Fibroblast of skin of left biceps (primary cell): ENCODE results near the gene MYOCD.

ENCODE experiments used
- DNase-seq, 2 experiments: peaks; one replicate each; pipeline ENCODE4 v3.0.0-alpha.2; 2013; ENCODE audit warnings: low read depth in 2 of 2

The MYOCD gene

DNA sequence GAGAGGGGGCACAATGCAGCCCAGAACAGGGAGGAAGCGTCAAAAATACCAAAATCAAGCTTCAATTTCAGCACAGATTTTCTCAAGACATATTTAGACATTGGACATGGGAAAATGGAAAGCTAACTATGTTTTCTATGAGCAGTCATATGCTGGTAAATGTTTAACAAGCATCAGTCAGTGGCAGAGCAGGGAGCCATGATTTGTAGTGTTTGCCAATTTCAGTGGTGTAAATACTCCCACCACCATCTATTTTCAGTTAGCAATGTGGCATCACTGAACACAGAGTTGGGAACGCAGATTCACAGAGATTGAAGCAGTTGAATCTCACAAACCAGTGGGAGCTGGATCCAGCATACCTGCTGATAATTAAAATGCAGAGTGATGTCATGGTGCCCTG is 24.6 kb upstream of the MYOCD start:
- DNase-seq, result no peak

DNA sequence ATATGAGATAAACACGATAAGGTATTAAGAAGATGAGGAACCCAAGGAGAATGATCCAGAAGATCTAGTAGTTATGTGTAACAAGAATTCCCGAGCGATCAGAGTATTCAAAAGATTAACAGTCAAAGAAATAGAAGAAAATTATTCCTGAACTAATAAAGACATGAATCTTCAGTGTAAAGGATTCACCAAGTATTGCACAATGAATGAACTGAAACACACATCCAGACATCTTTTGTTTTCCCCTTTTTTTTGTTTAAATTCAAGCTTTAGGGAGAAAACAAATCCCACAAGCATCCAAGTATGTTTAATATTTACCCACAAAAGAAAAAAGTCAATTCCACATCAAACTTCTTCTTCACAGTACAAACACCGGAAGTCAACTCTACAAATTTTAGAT is 23.7 kb upstream of the MYOCD start:
- DNase-seq, result no peak

DNA sequence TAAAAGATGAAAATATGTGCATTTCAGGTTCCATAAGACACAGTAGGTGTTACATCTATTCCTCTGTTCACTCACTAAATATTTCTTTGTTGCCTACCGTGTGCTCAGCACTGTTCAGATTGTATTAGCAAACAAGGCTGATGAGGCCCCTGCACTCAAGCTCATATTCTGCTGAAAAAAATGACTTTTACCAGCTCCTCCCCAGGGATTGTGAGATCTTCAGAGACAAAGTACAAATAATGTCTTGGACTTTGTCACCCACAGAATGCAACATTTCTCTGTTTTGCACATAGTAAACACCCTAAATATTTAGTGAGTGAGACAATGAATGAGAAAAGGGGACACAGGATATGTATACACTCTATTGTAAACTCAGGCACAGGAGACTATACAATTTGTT is 21.9 kb upstream of the MYOCD start:
- DNase-seq, result no peak

DNA sequence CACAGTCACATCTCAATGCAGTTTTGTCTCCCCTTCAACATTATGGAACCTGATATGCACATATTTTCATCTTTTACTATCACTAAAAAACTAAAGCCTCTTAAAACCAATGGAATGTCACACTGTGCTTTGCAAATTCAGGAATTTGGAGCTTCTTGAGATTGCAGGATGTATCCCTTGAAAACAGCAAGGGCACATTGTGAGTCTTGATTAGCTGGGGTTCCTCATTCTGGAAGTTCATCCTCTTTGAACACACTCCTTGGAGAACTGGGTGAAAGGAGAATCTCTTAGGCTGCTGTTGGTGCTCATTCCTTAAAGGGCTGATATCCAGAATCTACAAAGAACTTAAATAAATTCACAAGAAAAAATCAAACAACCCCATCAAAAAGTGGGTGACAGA is 21.1 kb upstream of the MYOCD start:
- DNase-seq, result no peak

DNA sequence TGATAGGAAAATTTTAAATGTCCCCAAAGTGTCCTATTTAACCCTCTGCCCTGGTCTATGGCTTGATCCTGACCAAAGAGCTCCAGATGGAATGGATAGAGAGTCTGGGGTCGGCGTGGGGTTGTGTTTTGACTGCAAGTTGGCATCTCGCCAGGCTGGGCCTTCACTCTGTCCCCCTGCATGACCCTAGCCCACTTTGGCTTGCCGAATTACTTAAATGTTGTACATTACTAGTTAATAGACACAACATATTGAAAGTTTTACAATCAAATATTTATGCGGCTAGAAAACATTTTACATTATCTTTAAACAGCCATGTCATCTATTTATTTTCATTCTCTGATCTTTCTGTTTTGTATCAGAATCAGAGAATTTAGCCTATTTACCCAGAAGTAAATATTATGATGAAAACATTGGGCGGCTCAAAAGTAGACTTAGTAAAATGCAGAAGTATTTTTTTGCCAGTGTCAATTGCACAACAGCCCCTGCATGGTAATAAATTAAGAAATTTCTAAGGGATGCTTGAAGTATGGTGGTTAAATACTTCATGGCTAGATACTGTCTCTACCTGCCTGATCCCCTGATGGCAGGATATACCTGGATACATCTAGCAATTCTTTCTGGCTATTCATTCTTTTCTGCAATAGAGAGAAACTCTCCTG is 18.8 kb upstream of the MYOCD start:
- DNase-seq, result no peak

DNA sequence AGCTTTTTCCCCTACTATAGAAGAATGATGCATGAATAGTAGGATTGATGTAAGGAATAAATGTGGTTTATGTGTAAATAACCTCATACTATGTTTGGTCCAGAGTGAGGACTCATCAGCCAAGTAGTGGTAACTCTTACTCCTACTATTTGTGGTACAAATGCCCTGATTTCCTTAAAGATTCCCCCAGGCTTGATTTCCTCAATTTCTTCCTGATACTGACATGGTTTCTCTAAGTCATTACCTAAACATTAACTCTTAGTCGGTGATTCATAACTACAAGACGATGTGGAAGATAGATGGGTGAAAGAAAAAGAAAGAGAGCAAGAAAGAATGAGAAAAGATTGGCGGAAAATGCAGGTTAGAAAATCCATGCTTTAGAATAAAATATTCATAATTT is 17.2 kb upstream of the MYOCD start:
- no peak for DNase-seq

DNA sequence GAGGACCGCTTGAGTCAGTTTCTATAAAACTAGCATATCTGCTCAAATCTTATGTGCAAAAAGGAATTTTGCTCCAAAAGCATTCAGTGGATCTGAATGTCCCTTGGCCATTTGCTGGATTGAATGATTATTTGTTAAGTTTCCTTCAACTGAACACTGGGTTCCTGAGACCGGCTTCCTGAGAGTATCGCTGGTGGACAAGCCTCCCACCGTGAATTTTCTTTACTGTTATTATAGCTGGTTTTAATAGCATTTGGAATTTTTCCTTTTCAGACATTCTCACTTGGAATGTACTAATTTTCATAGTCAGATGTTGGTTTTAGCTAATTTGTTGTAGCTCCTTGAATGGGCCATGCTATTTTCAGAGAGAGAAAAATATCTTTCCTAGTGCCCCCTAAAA is 9.8 kb upstream of the MYOCD start:
- DNase-seq, result no peak

DNA sequence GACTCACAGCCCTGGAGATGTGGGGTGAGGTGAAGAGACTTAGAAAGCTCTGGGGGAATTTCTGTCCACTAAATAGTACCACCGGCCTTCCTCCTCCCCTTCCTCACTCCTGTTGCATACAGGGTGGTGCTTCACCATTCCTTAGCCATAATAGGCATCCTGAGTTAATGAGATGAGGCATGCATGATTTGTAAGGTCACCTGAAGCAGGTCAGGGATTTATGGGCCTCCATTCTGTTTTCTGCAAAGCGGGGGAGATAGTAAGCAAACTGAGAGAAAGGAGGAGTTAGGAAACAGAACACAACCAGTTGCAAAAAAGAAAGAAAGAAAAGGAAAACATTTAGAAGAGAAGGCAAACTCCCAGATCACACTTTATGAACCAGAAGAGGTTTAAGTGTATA is 9.3 kb upstream of the MYOCD start:
- DNase-seq, result no peak

DNA sequence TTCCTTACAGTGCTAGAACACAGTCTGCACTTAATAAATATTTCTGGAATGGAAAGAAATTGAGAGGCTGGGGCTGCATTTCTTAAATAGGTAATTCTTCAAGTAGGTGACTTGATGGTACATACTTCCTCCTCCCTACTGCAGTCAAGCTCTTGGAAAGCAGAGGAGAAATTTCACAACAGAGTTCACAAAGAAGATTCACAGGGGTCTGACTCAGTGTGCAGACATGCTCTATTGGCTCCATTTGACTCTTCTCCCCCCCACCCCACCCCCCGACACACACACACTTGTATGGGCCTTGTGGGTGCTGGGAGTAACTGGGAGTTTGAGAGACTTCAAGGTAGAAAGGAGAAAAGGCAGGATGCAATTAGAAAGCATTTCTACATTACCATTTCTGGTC is 6.2 kb upstream of the MYOCD start:
- peak; percentile 47 to 56 for DNase-seq

DNA sequence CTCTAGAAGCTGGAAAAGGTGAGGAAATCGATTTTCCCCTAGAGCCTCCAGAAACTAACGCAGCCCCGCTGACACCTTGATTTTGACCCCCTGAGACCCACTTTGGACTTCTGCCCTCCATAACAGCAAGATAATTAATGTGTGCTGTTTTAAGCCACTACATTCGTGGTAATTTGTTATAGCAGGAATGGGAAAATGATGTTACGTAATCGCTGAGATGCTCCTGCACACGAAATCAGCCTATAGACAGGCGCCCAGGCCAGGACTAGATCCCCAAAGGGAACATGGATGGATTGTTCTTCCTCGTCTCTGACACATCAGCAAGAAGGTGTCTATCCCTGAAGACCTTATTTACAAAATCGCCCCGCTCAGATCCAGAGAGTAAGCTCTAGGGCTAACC is 1.4 kb upstream of the MYOCD start:
- DNase-seq, result no peak

DNA sequence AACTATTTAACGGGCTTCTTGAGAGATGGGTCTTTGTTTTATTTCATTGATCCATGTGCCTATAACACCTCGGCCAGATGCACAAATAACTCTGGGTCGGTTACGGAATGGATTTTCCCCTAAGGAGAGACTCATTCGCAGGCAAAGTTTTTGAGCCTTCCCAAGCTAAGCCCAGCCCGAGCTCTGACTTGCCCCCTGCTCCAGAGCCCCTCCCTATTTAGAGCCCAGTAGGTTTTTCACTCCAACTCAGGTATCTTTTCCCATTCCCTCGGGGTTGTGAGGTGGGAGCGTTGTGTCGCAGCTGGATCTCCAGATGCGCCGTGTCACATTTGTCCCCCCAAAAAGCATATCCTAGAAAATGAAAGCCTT is 812 bp upstream of the MYOCD start:
- DNase-seq, result no peak

DNA sequence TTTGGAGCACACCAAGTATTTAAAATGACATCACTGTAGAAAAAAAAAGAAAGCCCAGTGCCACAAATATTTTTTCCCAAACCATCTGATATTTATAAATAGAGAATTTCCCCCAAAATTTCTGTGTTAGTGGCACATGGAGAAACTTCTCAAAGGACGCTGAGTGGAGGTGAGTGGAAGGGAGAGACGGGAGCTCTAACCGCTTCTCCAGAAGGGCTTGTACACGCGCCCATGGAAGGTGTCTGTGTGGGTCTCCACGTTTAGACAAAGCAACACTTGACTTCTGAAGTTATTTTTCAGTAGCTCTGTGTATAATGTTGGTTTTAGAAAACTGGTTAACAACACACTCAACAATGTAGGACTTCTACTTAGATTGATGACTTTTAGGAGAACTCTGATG is 1.0 kb downstream of the MYOCD start:
- DNase-seq, result no peak

DNA sequence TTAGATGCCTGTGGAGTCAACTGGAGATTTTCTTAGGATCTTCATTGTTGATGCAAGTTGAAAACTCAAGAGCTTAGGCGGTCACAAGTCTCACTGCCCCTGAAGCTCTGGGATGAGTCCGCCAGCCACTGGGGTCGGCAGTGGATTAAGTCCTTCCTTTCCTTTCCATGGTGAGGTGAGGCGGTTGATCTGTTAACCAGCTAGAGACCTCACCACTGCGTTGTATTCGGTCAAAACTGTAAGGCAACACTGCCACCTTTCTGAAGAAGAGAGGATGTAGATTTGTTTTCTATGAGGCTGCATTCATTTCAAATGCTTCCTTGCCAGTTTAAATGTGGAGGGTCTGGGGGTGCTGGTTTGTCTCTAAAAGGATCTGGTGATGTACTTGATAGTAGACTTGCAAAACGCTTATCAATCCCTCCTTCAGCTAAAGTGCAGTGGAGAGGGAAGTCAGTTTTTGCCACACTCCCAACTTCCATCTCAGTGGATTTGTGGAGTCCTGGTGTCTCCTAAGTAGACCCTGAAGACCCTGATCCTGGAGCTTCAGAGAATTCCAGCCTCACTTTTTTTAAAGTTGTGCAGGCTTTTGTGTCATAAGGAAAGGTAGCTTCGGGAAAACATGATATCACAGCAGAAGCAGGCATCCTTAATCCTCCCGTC is 1.7 kb downstream of the MYOCD start:
- DNase-seq, result peak; percentile 38 to 40

DNA sequence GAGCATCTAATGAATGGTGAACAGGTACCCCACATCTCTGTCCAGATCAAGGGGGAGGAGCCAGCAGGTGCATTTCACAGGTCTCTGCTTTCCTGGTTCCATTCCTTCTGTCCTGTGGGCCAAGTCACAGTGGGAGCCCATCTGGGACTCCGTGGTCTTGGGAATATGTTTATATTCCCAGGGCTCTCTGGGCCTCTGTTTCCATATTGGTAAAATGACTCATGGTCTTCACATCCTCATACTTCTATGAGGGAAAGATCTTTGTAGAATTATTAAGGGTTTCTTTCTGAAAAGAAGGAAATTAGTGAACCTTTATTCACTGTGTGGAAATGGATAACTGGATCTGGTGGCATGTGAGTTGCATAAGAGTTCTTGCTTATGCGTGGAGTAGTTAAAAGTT is 6.2 kb downstream of the MYOCD start:
- no peak for DNase-seq

DNA sequence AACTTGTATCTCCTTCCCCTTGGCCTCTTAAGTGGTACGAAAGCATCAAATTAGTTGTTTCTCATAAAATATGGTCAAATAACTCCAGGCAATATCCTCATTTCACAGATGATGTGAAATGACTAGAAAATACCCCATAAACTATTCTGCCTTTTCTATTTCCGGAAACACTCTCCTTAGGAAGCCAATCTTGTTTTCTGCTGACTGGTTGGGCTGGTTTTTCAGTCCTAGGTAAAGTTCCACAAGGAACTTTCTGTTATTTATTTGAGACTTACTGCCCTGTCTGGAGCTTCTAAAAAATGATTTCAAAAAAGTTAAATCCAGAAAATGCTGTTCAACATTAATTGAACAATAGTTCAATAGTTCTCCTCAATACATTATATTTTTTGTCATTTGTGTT is 7.3 kb downstream of the MYOCD start:
- no peak for DNase-seq

DNA sequence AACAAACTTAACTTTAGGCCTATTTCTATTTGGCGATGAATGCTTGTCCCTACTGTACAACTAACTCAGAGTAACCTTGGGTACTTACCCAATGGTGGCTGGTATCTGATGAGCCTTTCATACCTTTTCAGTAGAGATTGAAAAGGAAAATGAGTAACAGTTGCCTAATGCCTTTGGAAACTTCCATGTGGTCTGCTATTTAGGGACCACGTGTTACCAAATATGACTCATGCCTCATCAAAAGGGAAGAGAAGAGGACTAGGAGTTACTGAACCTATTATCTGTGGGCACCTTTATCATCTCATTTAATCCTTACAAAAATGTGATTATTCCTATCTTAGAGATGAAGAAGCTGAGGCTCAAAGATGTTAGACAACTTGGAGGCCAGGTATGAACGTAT is 8.1 kb downstream of the MYOCD start:
- no peak for DNase-seq

DNA sequence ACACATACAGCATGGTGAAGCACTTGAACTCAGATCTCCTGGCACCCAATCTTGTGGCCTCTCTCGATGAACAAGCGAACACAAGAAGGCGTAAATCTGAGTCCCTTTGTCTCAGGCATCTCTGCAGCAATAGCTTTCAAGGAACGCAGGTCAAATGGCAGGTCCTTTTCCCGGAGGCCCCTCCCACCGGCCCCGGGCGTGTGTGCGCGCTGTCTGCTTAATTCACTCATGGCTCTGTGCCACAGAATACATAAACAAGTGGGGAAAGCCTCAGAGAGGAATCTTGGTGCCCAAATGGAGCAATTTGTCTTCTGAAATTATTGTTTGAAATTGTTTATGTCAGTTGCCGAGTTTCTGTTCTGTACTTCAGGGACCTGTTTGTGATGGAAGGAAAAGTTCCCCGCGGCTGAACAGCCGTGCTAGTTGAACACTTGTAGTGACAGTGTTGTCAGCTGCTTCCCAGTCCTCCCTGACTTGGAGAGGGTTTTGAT is 14.8 kb downstream of the MYOCD start:
- DNase-seq, result no peak

DNA sequence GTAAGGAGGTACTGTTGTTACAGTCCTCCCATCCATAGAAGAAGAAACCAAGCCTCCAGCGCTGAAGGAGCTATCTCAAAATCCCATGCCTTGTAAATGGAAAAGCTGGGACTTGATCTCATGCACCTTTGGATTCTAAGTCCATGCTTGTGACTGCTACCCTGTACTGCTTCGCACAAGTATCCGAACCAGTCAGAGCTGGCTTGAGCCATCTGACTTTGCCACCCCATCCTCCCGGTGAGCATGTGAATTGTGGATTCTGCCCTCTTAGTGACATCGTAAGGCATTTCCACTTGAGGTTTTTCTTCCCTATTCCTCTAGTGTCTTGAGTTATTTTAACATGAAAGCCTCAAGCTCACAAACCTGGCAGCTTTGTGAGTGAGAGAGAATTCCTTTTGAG is 15.3 kb downstream of the MYOCD start:
- DNase-seq, result no peak

DNA sequence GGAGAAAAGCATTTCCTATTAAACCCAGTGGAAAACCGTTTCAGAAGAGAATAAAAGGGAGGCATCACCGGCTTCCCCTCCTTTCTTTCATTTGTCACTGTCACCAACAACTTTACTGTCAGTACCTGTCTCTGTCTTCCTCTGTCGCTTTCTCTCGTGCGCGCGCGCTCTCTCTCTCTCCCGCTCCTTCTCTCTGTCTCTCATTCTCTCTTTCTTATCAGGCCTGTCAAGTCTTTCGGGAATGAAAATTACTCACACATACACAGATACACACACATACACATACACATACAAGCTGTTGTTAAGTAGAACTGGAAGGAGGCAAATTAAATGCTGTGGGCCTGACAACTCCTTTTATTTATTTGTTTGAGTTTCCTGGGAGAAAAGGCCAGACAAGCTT is 17.6 kb downstream of the MYOCD start:
- no peak for DNase-seq

DNA sequence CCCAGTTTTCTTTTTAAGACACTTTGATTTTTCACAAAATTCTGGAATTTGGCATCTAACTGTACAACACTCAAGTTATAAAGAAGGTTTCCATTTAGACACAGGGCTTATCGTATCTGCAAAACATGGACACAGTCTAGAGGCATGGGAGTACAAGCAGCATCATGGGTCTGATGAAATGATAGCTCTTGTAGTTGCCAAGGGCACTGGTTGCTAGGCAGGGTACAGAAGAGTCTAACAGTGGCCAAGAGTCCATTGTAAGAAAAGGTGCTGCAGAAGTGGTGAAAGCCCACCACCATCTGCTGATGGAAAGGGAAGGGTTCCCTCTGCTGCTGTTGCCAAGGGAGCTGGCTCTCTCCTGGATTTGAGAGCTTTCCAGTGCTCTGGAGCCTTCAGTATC is 20.8 kb downstream of the MYOCD start:
- DNase-seq, result no peak

DNA sequence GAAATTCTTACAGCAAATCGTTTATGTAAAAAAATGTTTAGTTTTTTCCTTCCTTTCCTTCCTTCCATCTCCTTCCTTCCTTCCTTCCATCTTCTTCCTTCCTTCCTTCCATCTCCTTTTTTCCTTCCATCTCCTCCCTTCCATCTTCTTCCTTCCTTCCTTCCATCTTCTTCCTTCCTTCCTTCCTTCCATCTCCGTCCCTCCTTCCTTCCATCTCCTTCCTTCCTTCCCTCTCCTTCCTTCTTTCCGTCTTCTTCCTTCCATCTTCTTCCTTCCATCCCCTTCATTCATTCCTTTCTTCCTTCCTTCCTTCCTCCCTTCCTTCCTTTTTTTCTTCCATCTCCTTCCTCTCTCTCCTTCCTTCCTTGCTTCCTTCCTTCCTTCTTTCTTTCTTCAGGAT is 22.7 kb downstream of the MYOCD start:
- no peak for DNase-seq

DNA sequence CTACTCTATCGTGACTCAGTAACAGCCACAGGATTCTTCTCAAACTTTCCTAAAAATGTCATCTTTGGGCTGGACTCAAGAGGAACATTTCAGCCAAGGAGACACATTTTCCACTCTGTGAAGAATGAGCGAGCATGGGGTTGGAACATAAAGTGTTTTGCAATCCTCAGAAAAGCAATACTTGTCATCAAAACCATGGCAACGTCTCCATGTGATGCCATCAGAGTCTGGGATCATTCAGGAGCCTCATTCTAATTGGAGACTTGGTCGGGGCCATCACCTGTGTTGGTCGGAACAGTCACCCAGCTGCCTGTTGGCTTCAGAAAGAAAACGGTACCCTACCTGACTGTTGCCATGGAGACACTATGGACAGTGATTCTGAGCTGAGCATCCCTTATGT is 25.5 kb downstream of the MYOCD start:
- no peak for DNase-seq

DNA sequence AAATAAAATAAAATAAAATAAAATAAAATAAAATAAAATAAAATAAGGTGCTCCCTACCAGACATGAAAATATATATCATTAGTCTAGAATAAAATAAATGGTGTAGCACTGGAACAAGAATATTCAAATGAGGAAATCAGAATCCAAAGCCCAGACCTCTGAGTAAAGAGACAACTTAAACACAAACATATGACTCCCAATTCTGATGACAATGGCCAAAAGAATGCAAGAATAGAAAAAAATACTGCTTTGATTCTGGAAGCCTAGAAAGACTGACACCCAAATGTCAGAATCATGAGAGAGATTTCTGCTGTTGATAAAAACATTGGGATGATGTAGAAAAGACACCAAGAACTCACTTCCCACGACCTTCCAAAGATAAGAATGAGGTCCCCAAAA is 27.9 kb downstream of the MYOCD start:
- peak in 1 of 2 experiments; percentile 6 for DNase-seq

DNA sequence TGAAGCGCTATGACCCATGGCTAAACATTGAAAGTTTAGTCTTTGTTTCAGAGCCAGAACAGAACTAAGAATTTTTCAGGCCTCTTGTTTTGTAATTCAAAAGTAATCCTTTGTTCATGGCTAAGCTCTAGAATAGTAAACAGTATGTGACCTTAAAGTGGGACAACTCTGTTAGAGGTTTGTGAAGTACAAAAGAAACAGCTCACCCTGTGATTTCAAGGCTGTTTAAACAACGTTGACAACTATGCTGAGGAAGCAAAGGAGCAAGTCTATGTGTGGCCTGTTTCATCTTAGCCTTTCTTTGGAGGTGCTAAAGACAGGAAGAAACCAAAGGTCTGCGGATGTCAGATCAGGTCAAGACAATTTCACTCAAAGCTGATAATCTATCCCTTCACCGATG is 40.4 kb downstream of the MYOCD start:
- DNase-seq, result no peak
